Activated CD4-positive, alpha-beta T cell treated with anti-CD3 and anti-CD28 coated beads, Interleukin-10, Interleukin-2, amounts not matched to agents 100 ng/mL and 50 ng/mL, durations not matched to agents 16 hours and 8 hours (primary cell): ENCODE measurements around the gene DOLK.
A peak's percentile ranks its signal among the peaks of the same experiment; 100 is the strongest.

Source experiments
- DNase-seq: peaks from one replicate; pipeline ENCODE4 v3.0.0-alpha.2; 2020

Gene DOLK

DNA sequence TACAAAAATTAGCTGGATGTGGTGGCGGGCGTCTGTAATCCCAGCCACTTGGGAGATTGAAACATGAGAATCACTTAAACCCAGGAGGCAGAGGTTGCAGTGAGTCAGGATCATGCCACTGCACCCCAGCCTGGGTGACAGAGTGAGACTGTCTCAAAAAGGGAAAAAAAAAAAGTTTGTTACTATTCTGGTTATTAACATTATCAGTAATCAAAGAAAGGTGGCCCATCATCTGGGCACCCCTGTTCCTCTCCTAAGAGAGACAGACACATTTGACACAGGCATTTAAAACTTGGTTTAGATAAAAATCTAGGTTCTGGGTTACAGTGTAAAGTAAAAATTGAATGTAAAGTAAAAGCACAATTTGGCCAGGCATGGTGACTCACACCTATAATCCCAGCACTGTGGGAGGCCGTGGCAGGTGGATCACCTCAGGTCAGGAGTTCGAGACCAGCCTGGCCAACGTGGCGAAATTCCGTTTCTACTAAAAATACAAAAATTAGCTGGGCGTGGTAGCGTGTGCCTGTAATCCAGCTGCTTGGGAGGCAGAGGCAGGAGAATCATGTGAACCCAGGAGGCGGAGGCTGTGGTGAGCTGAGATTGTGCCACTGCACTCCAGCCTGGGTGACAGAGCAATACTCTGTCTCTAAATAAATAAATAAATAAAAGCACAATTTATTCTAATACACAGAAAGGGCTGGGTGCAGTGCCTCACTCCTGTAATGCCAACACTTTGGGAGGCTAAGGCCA, 43.4 kb downstream of the DOLK start:
- DNase-seq: no peak

DNA sequence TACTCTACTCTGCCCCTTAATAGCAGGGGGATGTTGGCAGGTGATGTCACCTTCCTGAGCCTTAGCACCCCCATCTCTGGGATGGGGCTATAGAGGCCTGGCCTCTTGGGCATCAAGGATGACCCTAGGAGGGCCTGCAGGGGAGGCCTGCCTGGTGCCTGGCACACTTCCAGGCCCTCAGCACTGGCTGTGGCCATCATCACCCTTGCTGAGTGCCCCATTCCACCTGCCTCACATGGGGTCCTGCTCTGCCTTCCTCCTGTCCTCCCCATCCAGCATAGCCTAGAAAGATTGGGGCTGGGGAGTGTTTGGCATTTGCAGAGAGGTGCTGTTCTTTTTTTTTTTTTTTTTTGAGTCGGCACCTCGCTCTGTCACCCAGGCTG, 44.3 kb downstream of the DOLK start:
- no peak for DNase-seq

DNA sequence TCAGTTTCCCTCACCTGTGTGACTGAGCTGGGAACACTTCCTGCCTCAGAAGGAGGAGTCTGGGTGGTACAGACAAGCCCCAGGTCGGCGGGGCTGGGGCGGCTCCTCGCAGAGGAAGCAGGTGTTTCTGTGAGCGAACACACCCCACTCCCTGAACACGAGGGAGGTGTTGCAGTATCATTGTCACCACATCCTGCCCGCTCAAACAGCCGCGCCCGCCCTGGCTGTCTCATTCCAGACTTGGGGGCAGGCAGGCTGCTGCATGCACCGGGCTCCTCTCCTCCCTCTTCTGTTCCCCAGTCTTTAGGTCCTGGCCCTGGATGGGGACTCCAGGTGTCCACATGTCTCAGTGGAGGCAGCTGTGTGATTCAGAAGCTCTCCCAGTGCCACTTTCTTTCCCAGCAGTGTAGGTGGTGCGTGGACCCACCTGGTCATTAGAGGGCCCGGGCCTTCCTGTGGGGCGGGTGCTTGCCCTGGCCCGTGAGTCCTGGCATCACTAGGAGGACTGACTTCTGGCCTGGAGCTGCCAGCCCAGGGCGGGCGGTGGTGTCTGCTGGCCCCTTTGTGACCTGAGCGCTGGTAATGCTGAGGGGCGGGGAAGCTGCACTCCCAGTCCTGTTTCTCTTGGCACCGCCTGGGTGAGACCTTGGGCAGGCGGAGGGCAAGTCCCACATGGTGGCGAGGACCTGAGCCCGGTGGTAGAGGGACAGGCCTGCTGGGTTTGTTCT, 44.9 kb downstream of the DOLK start:
- peak; percentile 94 for DNase-seq

DNA sequence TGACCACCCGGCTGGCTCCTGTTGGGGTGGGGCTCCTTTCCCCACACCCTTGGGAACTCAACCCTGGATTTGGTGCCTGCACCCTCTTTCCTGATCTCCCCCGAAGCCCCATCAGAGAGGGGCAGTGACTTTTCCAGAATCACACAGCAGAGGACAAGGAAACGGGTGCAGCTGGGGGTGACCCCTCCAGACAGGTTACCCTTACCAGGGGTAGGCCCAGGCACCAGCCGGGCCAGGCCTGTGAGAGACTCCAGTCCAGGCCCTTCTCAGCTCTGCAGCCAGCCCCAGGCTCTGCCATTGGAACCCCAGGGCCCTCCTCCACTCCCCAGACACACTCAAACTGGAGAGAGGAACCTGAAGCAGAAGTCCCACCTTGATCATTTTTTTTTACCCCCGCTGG, 45.6 kb downstream of the DOLK start:
- DNase-seq: no peak

DNA sequence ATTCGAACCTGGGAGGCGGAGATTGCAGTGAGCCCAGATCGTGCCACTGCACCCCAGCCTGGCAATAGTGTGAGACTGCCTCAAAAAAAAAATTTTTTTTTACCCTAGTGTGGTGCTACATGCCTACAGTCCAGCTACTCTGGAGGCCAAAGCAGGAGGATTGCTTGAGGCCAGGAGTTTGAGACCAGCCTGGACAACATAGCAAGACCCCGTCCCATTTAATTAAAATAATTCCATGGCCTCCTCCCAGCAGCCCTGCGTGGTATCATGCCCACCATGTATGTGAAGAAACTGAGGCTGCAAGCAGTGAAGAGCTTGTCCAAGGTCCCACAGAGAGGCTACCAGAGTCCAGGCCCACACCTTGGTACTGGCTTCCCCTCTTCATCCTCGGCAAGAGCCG, 46.0 kb downstream of the DOLK start:
- DNase-seq: no peak

DNA sequence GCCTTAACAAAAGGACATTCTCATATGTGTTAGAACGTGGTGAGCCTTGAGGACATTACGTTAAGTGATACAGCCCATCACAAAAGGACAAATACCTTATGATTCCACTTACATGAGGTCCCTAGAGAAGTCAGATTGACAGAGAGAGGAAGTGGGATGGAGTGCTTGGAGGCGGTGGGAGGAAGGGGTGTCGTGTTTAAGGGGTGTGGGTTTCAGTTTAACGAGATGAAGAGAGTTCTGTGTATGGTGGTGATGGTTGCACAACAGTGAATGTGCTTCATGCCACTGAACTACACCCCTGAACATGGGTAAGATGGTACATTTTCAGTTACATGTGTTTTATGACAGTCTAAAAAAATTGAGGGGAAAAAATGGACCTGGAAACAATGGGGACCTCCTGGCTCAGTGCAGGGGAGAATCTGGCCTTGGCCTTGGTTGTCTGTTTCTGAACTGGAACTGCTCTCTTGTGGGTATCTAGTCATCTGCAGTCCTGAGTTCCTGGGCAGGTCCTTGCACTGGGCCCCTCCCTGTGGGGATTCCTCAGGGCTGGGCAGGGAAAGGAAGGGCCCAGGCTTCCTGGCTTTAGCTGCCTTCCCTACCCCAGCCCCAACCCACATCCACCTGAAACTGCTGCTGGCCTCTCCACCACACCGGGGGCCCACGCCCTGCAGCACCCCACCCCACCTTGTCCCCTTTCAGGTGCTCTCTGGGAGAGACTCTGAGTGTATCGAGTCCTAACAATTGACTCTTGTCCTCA, 47.7 kb downstream of the DOLK start:
- peak; percentile 46 for DNase-seq

DNA sequence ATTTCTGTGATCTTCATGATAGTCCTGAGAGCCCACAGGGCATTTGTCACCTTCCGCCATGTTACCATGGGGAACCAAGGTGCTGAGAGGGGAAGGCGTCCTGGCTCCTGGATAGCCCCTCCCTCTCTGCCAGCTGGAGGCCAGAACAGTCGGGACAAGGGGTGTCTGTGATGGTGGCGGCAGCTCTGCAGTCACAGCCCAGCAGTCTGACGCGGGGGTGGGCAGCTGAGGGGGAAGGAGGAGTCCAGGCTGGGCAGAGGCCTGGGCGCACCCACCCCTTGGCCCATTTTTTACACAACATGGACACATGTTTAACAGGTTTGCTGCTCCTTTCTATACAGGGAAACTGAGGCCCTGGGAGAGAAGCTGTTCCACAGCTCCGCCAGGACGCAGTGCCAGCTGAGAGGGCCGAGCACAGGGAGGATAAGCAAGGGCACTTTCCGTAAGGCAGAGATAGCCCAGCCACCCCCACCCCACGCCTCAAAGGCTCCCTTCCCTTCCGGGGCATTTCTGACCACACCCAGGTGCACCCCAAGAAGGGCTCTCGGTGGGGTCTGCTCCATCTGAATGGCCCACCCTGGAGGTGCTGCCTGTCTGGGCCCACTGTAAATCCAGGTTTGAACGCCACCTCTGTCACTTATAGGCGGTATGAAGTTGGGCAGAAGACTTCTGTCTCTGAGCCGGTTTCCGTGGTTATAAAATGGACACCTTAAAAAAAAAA, 48.4 kb downstream of the DOLK start:
- DNase-seq: no peak

DNA sequence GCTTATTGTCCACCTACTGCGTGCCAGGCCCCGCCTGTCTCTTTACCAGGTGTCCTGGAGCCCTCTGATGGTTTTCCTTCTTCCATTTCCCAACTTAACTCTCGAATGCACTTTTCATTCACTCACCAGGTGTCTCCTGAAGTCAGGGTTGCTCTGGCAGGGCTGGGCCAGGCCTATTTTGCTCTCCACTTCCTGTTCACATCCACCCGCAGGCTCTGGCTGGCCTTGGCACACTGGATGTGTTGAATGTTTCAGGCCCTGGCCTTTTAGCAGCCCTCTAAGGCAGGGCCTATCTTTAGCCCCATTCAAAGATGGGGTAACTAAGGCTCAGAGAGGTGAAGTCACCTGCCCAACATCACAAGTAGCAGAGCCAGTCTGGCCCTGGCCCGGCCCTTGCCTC, 49.0 kb downstream of the DOLK start:
- DNase-seq: no peak

DNA sequence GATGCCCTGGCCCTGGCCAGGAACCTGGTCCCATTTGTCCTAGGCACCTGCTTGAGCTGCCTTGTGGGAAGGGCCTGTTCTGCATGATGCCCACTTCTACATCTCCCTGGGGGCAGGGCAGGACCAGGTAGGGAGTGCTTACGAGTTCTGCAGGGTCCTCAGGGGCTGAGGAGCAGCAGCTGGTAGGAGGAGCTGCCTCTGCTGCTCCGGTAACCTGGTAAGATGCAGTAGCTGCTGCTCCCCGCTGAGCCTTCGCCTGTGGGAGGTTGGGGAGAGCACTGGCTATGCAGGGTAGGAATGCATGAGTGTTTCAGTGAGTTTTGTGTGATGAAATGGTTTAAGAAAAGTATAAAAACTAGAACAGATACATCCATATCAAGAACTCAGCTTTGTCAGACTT, 51.8 kb downstream of the DOLK start:
- no peak for DNase-seq
